H9 (cell line): Measurements from ENCODE around the gene HDLBP. TPM values are rescaled to one million over a fixed set of nuclear protein-coding genes. Genes with fewer than 3 reads are reported as not detected.
A peak's percentile ranks its signal among the peaks of the same experiment; 100 is the strongest.

Source experiments
- DNase-seq: peaks from one replicate; pipeline ENCODE4 v3.0.0-alpha.2; 2017
- H2AFZ ChIP-seq: one replicate; pipeline ENCODE4 v1.6.1; 2013; ENCODE audit warnings: mild to moderate bottlenecking, low read length, control low read depth, moderate library complexity
- H2AK5ac ChIP-seq: 2 replicates; pipeline ENCODE4 v1.6.1; 2013; ENCODE audit warnings: low read length, control low read depth, mixed read lengths; ENCODE audit not compliant: insufficient read length
- H2BK120ac ChIP-seq: one replicate; pipeline ENCODE4 v1.6.1; 2013; ENCODE audit warnings: low read depth, mild to moderate bottlenecking, low read length, control low read depth, inconsistent platforms; ENCODE audit not compliant: poor library complexity, severe bottlenecking
- H2BK12ac ChIP-seq: 2 replicates; pipeline ENCODE4 v1.6.1; 2013; ENCODE audit warnings: low read length, control low read depth, mixed read lengths, low read depth; ENCODE audit not compliant: insufficient read length
- H2BK15ac ChIP-seq: 2 replicates; pipeline ENCODE4 v1.6.1; 2013; ENCODE audit warnings: low read depth, low read length, control low read depth
- H2BK20ac ChIP-seq: one replicate; pipeline ENCODE4 v1.6.1; 2013; ENCODE audit warnings: low read depth, mild to moderate bottlenecking, low read length, control low read depth, inconsistent platforms; ENCODE audit not compliant: poor library complexity, severe bottlenecking
- H2BK5ac ChIP-seq: 2 replicates; pipeline ENCODE4 v1.6.1; 2013; ENCODE audit warnings: low read length, control low read depth, mixed read lengths; ENCODE audit not compliant: insufficient read length
- H3K14ac ChIP-seq: 2 replicates; pipeline ENCODE4 v1.6.1; 2013; ENCODE audit warnings: low read length, control low read depth; ENCODE audit not compliant: insufficient read depth
- H3K18ac ChIP-seq: 2 replicates; pipeline ENCODE4 v1.6.1; 2013; ENCODE audit warnings: low read depth, mild to moderate bottlenecking, mixed read lengths, low read length, control low read depth; ENCODE audit not compliant: insufficient read length
- H3K23ac ChIP-seq: 2 replicates; pipeline ENCODE4 v1.6.1; 2013; ENCODE audit warnings: low read length, control low read depth, mixed read lengths, low read depth; ENCODE audit not compliant: insufficient read length
- H3K23me2 ChIP-seq: 2 replicates; pipeline ENCODE4 v1.6.1; 2013; ENCODE audit warnings: low read depth, mild to moderate bottlenecking, mixed read lengths, low read length, control low read depth; ENCODE audit not compliant: insufficient read length, poor library complexity, severe bottlenecking
- H3K27ac ChIP-seq: 2 replicates; pipeline ENCODE4 v1.5.1; 2013; ENCODE audit warnings: low read length, control low read depth, mixed read lengths, low read depth; ENCODE audit not compliant: insufficient read length
- H3K27me3 ChIP-seq: 2 replicates; pipeline ENCODE4 v1.6.1; 2013; ENCODE audit warnings: low read length, control low read depth, inconsistent platforms; ENCODE audit not compliant: insufficient read depth
- H3K4ac ChIP-seq: 2 replicates; pipeline ENCODE4 v1.6.1; 2013; ENCODE audit warnings: low read depth, mild to moderate bottlenecking, control low read depth, inconsistent platforms, low read length, moderate library complexity
- H3K4me1 ChIP-seq: 2 replicates; pipeline ENCODE4 v1.6.1; 2013; ENCODE audit warnings: low read length, control low read depth, inconsistent platforms; ENCODE audit not compliant: insufficient read depth
- H3K4me2 ChIP-seq: 2 replicates; pipeline ENCODE4 v1.6.1; 2013; ENCODE audit warnings: low read length, control low read depth, mixed read lengths; ENCODE audit not compliant: insufficient read length, insufficient read depth
- H3K56ac ChIP-seq: 2 replicates; pipeline ENCODE4 v1.6.1; 2013; ENCODE audit warnings: low read depth, mild to moderate bottlenecking, mixed read lengths, low read length, control low read depth; ENCODE audit not compliant: insufficient read length
- H3K79me1 ChIP-seq: 2 replicates; pipeline ENCODE4 v1.6.1; 2013; ENCODE audit warnings: low read depth, mild to moderate bottlenecking, moderate library complexity, low read length, control low read depth, inconsistent platforms; ENCODE audit not compliant: insufficient read depth, poor library complexity, severe bottlenecking
- H3K79me2 ChIP-seq: 2 replicates; pipeline ENCODE4 v1.6.1; 2013; ENCODE audit warnings: low read length, control low read depth, inconsistent platforms; ENCODE audit not compliant: insufficient read depth
- H3K9ac ChIP-seq: 2 replicates; pipeline ENCODE4 v1.6.1; 2013; ENCODE audit warnings: low read length, control low read depth, mixed read lengths; ENCODE audit not compliant: insufficient read length; ENCODE audit errors: extremely low read depth
- H3K9me3 ChIP-seq: one replicate; pipeline ENCODE4 v1.6.1; 2013; ENCODE audit warnings: low read depth, low read length, inconsistent platforms; ENCODE audit not compliant: control insufficient read depth
- H3T11ph ChIP-seq: one replicate; pipeline ENCODE4 v1.6.1; 2013; ENCODE audit warnings: mild to moderate bottlenecking, low read length, control low read depth, inconsistent platforms
- H4K20me1 ChIP-seq: one replicate; pipeline ENCODE4 v1.6.1; 2013; ENCODE audit not compliant: control insufficient read depth, insufficient read length, insufficient read depth
- H4K5ac ChIP-seq: 2 replicates; pipeline ENCODE4 v1.6.1; 2013; ENCODE audit warnings: low read depth, mild to moderate bottlenecking, mixed read lengths, low read length, control low read depth; ENCODE audit not compliant: insufficient read length
- H4K8ac ChIP-seq: replicated peaks from 2 replicates; pipeline ENCODE4 v1.6.1; 2013; ENCODE audit warnings: low read length, control low read depth, mixed read lengths, low read depth; ENCODE audit not compliant: insufficient read length
- H4K91ac ChIP-seq: 2 replicates; pipeline ENCODE4 v1.6.1; 2013; ENCODE audit warnings: low read depth, mild to moderate bottlenecking, moderate library complexity, mixed read lengths, low read length, control low read depth; ENCODE audit not compliant: insufficient read length
- H3K27ac Mint-ChIP-seq, 3 experiments: 2 replicates in 2 of 3; 3 replicates in 1 of 3; pipeline ENCODE4 v1.8.0; 2020 to 2021; ENCODE audit warnings: mixed read lengths in 3 of 3, mild to moderate bottlenecking in 1 of 3, moderate library complexity in 1 of 3
- H3K27me3 Mint-ChIP-seq: 2 replicates; pipeline ENCODE4 v1.8.0; 2021; ENCODE audit warnings: low read depth, mild to moderate bottlenecking, moderate library complexity, mixed read lengths
- H3K36me3 Mint-ChIP-seq, 3 experiments: 2 replicates in 2 of 3; 3 replicates in 1 of 3; pipeline ENCODE4 v1.8.0; 2020 to 2021; ENCODE audit warnings: low read depth in 3 of 3, mixed read lengths in 3 of 3; ENCODE audit not compliant: insufficient read depth in 1 of 3
- H3K4me1 Mint-ChIP-seq, 2 experiments: 2 replicates each; pipeline ENCODE4 v1.8.0; 2020; ENCODE audit warnings: mixed read lengths in 2 of 2
- H3K4me3 Mint-ChIP-seq, 2 experiments: 2 replicates in 1 of 2; 3 replicates in 1 of 2; pipeline ENCODE4 v1.8.0; 2020 to 2021; ENCODE audit warnings: mild to moderate bottlenecking in 2 of 2, mixed read lengths in 2 of 2, moderate library complexity in 1 of 2
- H3K9me3 Mint-ChIP-seq, 2 experiments: 2 replicates in 1 of 2; 3 replicates in 1 of 2; pipeline ENCODE4 v1.8.0; 2020; ENCODE audit warnings: mild to moderate bottlenecking in 2 of 2, mixed read lengths in 2 of 2, moderate library complexity in 1 of 2
- WGBS: extraction: QIAGEN DNeasy Blood & Tissue Kit; methylation state at CpG from one replicate; pipeline ENCODE4 v1.1.7; 2013; ENCODE audit warnings: missing lambda C conversion rate, low lambda C conversion rate, mixed read lengths; ENCODE audit not compliant: insufficient read length; ENCODE audit errors: extremely low coverage; 5-methylcytosine and 5-hydroxymethylcytosine counted together
- total RNA-seq: library from RNA; stranded (reverse); gene quantifications from 2 replicates; pipeline ENCODE4 v1.2.1, GENCODE V29; 2021
- TF ChIP-seq, protein P1 (sequence below): fragments of 200-600 bp; sonication (generic); conservative IDR thresholded peaks from 3 replicates; pipeline ENCODE4 v1.8.0; 2021; ENCODE audit warnings: antibody characterized with exemption, mild to moderate bottlenecking

Gene HDLBP
- total RNA-seq, 1 experiment from 2014 or later = 364 TPM

DNA sequence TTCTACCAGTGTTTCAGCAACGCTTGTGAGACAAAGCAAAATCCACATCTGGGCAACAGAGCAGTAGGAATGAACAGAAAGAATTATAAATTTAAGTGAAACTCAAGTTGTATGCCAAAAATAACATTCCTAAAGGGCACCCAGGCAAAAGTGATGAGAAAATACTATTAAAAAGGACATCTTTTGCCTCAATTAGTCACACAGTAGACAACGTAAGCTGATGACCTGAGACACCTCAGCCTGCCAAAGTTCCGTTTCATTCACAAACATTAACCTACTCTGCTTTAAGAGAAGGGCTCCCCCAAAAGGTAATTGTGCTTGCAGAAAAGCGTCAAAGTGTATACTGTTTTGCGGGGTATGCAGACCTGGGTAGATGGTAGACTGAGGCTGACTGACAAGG, 7.2 kb downstream of the HDLBP start:
- no peaks in the 10 kb centered on the region for H3K9me3 ChIP-seq
- H3K18ac ChIP-seq = no peak overlapping the region
- H3K4ac ChIP-seq = no peak overlapping the region
- H3K27ac ChIP-seq = no peak overlapping the region
- no peak overlapping the region for H3T11ph ChIP-seq
- DNase-seq = no peak
- no peaks in the 10 kb centered on the region for H3K27me3 ChIP-seq
- TF ChIP-seq, protein P1, sequence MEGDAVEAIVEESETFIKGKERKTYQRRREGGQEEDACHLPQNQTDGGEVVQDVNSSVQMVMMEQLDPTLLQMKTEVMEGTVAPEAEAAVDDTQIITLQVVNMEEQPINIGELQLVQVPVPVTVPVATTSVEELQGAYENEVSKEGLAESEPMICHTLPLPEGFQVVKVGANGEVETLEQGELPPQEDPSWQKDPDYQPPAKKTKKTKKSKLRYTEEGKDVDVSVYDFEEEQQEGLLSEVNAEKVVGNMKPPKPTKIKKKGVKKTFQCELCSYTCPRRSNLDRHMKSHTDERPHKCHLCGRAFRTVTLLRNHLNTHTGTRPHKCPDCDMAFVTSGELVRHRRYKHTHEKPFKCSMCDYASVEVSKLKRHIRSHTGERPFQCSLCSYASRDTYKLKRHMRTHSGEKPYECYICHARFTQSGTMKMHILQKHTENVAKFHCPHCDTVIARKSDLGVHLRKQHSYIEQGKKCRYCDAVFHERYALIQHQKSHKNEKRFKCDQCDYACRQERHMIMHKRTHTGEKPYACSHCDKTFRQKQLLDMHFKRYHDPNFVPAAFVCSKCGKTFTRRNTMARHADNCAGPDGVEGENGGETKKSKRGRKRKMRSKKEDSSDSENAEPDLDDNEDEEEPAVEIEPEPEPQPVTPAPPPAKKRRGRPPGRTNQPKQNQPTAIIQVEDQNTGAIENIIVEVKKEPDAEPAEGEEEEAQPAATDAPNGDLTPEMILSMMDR = no peak
- peaks cover 9% of the 10 kb centered on the region for H3K79me1 ChIP-seq
- no peak overlapping the region for H4K91ac ChIP-seq
- H2BK120ac ChIP-seq = no peak overlapping the region
- peak overlapping the region in 1 of 3 experiments; percentile 15; a peak in 1 of 7 replicates for H3K27ac Mint-ChIP-seq
- no peaks in the 10 kb centered on the region for H3K23me2 ChIP-seq
- H3K23ac ChIP-seq = no peak overlapping the region
- no peak overlapping the region for H3K4me2 ChIP-seq
- H2BK5ac ChIP-seq = no peak overlapping the region
- no peak overlapping the region for H3K56ac ChIP-seq
- no peak overlapping the region for H3K4me3 Mint-ChIP-seq
- H4K5ac ChIP-seq = no peak overlapping the region
- no peaks in the 10 kb centered on the region for H3K9me3 Mint-ChIP-seq
- H4K8ac ChIP-seq = no peak overlapping the region
- H3K4me1 Mint-ChIP-seq = peaks cover 36 to 46% of the 10 kb centered on the region in 2 experiments
- no peak overlapping the region for H2BK15ac ChIP-seq
- no peaks in the 10 kb centered on the region for H3K27me3 Mint-ChIP-seq
- H3K9ac ChIP-seq = no peak overlapping the region
- H3K4me1 ChIP-seq = peaks cover 2% of the 10 kb centered on the region; the same call in 1 of the 2 replicates
- no peak overlapping the region for H2BK12ac ChIP-seq
- WGBS = no CpG with 5 or more reads among the region's 5 CpGs
- H3K79me2 ChIP-seq = peaks cover 64% of the 10 kb centered on the region; the same call in 1 of the 2 replicates
- no peak overlapping the region for H2BK20ac ChIP-seq
- no peaks in the 10 kb centered on the region; a peak in 2 of 7 replicates for H3K36me3 Mint-ChIP-seq
- no peak overlapping the region for H3K14ac ChIP-seq
- H2AK5ac ChIP-seq = no peak overlapping the region
- no peaks in the 10 kb centered on the region for H4K20me1 ChIP-seq
- H2AFZ ChIP-seq = no peak overlapping the region
